Non-pigmented ciliary epithelial cell (primary cell): ENCODE measurements around the gene RPH3AL.
"Not testable (repeated sequence)": the region's sequence is repeated elsewhere in the genome, so short reads cannot be mapped to it uniquely, and the experiment has no call there.

ENCODE experiments used
- DNase-seq: peaks from one replicate; pipeline ENCODE4 v3.0.0-alpha.2; 2010; ENCODE audit warnings: low read depth

Gene RPH3AL

GRCh38 chr17:379531-380465 lies 27.2 kb upstream of the RPH3AL start:
- DNase-seq = no peak

GRCh38 chr17:378068-378467 lies 25.5 kb upstream of the RPH3AL start:
- no peak for DNase-seq

- DNase-seq = no peak
Measured at GRCh38 chr17:376936-377863, 24.6 kb upstream of the RPH3AL start.

- DNase-seq = no peak
Measured at GRCh38 chr17:373613-374230, 21.1 kb upstream of the RPH3AL start.

- no peak for DNase-seq
Measured at GRCh38 chr17:372157-373152, 19.8 kb upstream of the RPH3AL start.

- DNase-seq = no peak
Measured at GRCh38 chr17:371583-371982, 19.0 kb upstream of the RPH3AL start.

GRCh38 chr17:367656-368055 lies 15.0 kb upstream of the RPH3AL start:
- not testable (repeated sequence) for DNase-seq

GRCh38 chr17:366657-367615 lies 14.3 kb upstream of the RPH3AL start:
- not testable (repeated sequence) for DNase-seq

- no peak for DNase-seq
Measured at GRCh38 chr17:364766-365165, 12.2 kb upstream of the RPH3AL start.

- no peak for DNase-seq
Measured at GRCh38 chr17:364308-364707, 11.7 kb upstream of the RPH3AL start.

- DNase-seq = no peak
Measured at GRCh38 chr17:362721-363120, 10.1 kb upstream of the RPH3AL start.

- no peak for DNase-seq
Measured at GRCh38 chr17:360092-360750, 7.6 kb upstream of the RPH3AL start.

GRCh38 chr17:358491-359151 lies 6.0 kb upstream of the RPH3AL start:
- no peak for DNase-seq

- no peak for DNase-seq
Measured at GRCh38 chr17:357644-358043, 5.0 kb upstream of the RPH3AL start.

GRCh38 chr17:356671-357434 lies 4.2 kb upstream of the RPH3AL start:
- DNase-seq = no peak

- DNase-seq = no peak
Measured at GRCh38 chr17:354651-355556, 2.3 kb upstream of the RPH3AL start.

- no peak for DNase-seq
Measured at GRCh38 chr17:353838-354234, 1.2 kb upstream of the RPH3AL start.
